ENCODE data around the gene HDGFL2. TPM values are rescaled to one million over a fixed set of nuclear protein-coding genes. Genes with fewer than 3 reads are reported as not detected.

Gene HDGFL2
- total RNA-seq, 1 experiment from 2014 or later, result 71.4 TPM

DNA sequence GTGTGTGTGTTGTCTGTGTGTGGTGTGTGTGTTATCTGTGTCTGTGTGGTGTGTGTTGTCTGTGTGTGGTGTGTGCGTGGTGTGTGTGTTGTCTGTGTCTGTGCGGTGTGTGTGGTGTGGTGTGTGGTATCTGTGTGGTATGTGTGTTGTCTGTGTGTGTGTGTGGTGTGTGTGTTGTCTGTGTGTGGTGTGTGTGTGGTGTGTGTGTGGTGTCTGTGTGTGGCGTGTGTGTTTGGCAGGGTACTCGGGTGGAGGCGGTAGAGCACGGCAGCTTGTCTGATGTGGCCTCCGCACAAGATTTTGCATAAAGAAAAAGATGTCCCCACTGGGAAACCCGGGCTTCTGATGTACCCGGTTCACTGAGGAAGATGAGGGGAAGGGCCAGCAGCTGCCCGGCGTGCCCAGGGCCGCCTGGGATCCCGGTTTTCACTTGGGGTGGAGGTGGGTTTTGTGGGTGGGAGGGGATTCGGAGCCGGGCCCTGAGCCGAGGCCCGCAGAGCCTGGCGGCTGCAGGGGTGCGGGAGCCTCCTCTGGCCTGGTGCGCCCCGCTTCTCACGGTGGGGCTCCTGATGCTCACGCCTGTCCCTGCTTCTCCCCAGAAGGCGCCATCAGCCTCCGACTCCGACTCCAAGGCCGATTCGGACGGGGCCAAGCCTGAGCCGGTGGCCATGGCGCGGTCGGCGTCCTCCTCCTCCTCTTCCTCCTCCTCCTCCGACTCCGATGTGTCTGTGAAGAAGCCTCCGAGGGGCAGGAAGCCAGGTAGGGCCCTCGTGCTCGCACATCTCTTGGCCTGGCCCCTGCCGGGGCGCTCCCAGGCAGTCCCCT is 21.2 kb downstream of the HDGFL2 start:
- Histone ChIP-seq H3K27me3 (replicated peaks) (no peaks in the 10 kb centered on the region), H3K4me3 (no peak overlapping the region), H3K9me3 (replicated peaks) (no peaks in the 10 kb centered on the region), H3K4me1 (replicated peaks) (no peaks in the 10 kb centered on the region), H3K27ac (no peak overlapping the region), H3K36me3 (peaks cover 83% of the 10 kb centered on the region)
- DNase-seq (ENCODE audit: low read depth in 1 of 2, low spot score in 2 of 2), result no peak

DNA sequence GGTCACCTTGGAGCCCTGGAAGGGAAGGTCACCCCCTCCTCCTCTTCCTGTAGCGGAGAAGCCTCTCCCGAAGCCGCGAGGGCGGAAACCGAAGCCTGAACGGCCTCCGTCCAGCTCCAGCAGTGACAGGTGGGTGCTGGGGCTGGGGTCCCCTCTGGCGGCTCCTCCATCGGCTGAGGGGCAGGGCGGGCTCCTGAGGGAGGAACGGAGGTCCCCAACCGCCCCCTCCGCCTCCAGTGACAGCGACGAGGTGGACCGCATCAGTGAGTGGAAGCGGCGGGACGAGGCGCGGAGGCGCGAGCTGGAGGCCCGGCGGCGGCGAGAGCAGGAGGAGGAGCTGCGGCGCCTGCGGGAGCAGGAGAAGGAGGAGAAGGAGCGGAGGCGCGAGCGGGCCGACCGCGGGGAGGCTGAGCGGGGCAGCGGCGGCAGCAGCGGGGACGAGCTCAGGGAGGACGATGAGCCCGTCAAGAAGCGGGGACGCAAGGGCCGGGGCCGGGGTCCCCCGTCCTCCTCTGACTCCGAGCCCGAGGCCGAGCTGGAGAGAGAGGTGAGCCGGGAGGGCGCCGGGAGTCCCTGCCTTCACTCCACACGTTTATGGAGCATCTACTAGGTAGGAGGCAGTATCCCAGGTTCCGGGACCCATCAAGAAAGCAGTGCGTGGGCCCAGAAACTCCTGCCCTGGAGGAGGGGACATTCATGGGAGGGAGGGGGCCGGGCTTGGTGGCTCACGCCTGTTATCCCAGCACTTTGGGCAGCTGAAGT is 22.0 kb downstream of the HDGFL2 start:
- Histone ChIP-seq H3K27ac (no peak overlapping the region), H3K4me3 (no peak overlapping the region), H3K36me3 (peaks cover 85% of the 10 kb centered on the region), H3K9me3 (replicated peaks) (no peaks in the 10 kb centered on the region), H3K4me1 (replicated peaks) (no peaks in the 10 kb centered on the region), H3K27me3 (replicated peaks) (no peaks in the 10 kb centered on the region)
- peak in 1 of 2 experiments; percentile 47 for DNase-seq (ENCODE audit: low read depth in 1 of 2, low spot score in 2 of 2)

DNA sequence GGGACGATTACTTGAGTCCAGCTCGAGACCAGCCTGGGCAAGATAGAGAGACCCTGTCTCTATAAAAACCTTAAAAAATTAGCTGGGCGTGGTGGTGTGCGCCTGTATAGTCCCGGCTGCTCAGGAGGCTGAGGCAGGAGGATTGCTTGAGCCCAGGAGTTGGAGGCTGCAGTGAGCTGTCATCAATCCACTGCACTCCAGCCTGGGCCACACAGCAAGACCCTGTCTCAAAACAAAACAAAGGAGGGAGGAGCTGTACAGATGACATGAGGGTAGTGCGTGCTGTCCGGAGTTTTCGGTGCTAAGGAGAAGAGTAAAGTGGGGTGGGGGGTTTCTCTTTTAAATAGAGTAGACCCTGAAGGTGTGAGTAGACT is 22.6 kb downstream of the HDGFL2 start:
- H3K27me3 ChIP-seq (replicated peaks), result no peaks in the 10 kb centered on the region
- no peak overlapping the region for H3K27ac ChIP-seq
- H3K4me1 ChIP-seq (replicated peaks), result no peaks in the 10 kb centered on the region
- no peak for DNase-seq (ENCODE audit: low read depth in 1 of 2, low spot score in 2 of 2)
- H3K9me3 ChIP-seq (replicated peaks), result no peaks in the 10 kb centered on the region
- no peak overlapping the region for H3K4me3 ChIP-seq
- H3K36me3 ChIP-seq, result peaks cover 81% of the 10 kb centered on the region

DNA sequence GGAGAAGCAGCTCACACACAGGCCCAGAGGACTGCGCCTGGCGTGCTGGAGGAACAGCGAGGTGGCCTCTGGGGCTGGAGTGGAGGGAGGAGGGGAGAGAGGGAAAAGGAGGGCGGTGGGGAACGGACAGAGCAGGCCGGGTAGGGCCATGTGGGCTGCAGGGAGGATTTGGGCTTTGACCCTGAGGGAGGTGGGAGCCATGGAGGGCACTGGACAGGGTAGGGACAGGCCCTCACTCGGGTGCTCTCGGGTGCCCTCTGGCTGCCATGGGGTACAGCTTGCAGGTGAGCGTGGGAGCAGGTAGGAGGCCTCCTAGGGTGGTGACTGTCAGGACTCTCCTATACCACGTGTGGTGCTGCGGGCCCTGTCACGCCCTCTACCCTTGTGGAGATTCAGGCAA is 23.4 kb downstream of the HDGFL2 start:
- H3K27me3 ChIP-seq (replicated peaks), result no peaks in the 10 kb centered on the region
- H3K27ac ChIP-seq, result no peak overlapping the region
- H3K36me3 ChIP-seq, result peaks cover 77% of the 10 kb centered on the region
- H3K9me3 ChIP-seq (replicated peaks), result no peaks in the 10 kb centered on the region
- H3K4me3 ChIP-seq, result no peak overlapping the region
- no peak for DNase-seq (ENCODE audit: low read depth in 1 of 2, low spot score in 2 of 2)
- H3K4me1 ChIP-seq (replicated peaks), result no peaks in the 10 kb centered on the region

DNA sequence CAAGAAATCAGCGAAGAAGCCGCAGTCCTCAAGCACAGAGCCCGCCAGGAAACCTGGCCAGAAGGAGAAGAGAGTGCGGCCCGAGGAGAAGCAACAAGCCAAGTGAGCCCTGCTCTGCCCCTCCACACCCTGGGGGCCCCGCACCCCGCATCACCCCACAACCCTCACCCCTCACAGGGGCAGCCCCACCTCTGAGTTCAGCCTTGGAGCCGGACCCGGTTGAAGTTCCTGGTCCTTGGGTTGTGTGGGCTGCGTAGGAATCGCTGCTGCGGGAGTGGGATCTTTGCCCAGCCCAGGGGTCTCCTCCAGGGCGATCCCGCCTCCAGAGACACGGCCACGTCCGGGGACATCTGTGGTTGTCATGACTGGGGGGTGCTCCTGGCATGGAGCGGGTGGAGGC is 24.2 kb downstream of the HDGFL2 start:
- Histone ChIP-seq H3K4me3 (no peak overlapping the region), H3K27me3 (replicated peaks) (no peaks in the 10 kb centered on the region), H3K4me1 (replicated peaks) (no peaks in the 10 kb centered on the region), H3K36me3 (peaks cover 76% of the 10 kb centered on the region), H3K9me3 (replicated peaks) (no peaks in the 10 kb centered on the region), H3K27ac (no peak overlapping the region)
- no peak for DNase-seq (ENCODE audit: low read depth in 1 of 2, low spot score in 2 of 2)

DNA sequence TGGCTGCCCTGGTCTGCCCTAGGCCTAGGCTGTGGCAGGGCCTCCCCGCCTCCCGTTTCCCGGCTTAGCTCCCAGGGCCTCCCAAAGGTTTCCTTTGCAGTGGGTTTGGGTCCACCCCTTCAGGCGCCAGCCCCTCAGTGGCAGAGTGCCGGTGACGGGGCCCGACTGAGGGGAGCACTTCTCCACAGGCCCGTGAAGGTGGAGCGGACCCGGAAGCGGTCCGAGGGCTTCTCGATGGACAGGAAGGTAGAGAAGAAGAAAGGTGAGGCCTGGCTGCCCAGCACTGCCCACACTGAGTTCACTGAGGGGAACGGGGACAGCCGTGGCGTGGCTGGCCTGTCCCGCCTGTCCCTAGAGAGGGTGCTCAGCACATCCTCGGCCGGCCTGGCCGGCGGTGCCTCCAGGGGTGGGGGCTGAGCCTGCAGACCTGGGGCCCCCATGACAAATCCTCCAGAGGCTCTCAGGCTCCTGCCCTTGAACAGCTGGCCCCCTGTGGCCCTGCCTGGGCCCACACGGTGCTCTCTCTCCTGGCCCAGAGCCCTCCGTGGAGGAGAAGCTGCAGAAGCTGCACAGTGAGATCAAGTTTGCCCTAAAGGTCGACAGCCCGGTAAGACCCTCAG is 25.8 kb downstream of the HDGFL2 start:
- Histone ChIP-seq H3K4me1 (replicated peaks) (no peaks in the 10 kb centered on the region), H3K27ac (no peak overlapping the region), H3K4me3 (no peak overlapping the region), H3K27me3 (replicated peaks) (no peaks in the 10 kb centered on the region), H3K9me3 (replicated peaks) (no peaks in the 10 kb centered on the region), H3K36me3 (peaks cover 73% of the 10 kb centered on the region)
- peak in 1 of 2 experiments; percentile 43 for DNase-seq (ENCODE audit: low read depth in 1 of 2, low spot score in 2 of 2)

DNA sequence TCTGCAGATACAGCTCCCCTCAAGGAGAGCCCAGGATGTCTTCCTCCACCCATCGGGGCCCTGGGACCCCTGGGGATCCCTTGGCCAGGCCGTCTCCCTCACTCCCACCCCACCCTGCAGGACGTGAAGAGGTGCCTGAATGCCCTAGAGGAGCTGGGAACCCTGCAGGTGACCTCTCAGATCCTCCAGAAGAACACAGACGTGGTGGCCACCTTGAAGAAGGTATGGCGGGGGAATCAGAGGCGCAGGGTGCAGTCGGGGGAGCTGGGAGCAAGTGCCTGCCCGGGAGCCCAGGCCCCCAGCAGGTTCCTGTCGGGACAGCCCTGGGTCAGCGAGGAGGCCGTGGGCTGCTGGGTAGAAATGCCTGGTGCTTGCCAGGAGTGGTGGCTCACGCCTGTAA is 26.6 kb downstream of the HDGFL2 start:
- Histone ChIP-seq H3K36me3 (peaks cover 68% of the 10 kb centered on the region), H3K27me3 (replicated peaks) (no peaks in the 10 kb centered on the region), H3K4me1 (replicated peaks) (no peaks in the 10 kb centered on the region), H3K27ac (no peak overlapping the region), H3K9me3 (replicated peaks) (no peaks in the 10 kb centered on the region), H3K4me3 (no peak overlapping the region)
- no peak for DNase-seq (ENCODE audit: low read depth in 1 of 2, low spot score in 2 of 2)

DNA sequence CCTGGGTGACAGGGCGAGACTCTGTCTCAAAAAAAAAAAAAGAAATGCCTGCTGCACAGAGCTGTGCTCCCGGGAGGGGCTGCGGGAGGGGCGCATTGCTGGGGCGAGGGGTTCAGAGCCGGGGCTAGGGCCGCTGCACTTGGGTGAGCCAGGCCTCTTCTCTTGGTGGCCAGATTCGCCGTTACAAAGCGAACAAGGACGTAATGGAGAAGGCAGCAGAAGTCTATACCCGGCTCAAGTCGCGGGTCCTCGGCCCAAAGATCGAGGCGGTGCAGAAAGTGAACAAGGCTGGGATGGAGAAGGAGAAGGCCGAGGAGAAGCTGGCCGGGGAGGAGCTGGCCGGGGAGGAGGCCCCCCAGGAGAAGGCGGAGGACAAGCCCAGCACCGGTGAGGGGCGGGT is 27.2 kb downstream of the HDGFL2 start:
- no peaks in the 10 kb centered on the region for H3K4me1 ChIP-seq (replicated peaks)
- H3K27me3 ChIP-seq (replicated peaks), result no peaks in the 10 kb centered on the region
- H3K36me3 ChIP-seq, result peaks cover 61% of the 10 kb centered on the region
- H3K9me3 ChIP-seq (replicated peaks), result no peaks in the 10 kb centered on the region
- H3K4me3 ChIP-seq, result no peak overlapping the region
- H3K27ac ChIP-seq, result no peak overlapping the region
- DNase-seq (ENCODE audit: low read depth in 1 of 2, low spot score in 2 of 2), result no peak

DNA sequence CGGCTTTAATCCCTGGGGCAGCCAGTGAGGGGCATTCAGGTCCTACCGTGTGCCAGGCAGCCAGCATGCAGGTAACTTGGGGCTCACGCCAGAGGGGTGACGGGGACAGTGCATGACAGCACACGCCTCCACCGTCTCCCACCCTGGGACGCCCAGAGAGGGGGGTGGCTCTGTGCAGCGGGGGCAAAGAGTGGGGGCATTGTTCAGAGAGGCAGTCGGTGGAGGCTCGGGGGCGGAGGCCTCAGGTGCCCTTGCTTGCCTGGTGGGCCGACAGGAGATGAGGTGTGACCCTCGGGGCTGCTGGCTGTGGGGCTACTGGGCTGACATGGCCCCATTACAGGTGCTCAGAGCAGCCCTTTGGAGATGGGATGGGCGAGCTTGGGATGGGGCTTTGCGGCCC is 27.8 kb downstream of the HDGFL2 start:
- no peaks in the 10 kb centered on the region for H3K4me1 ChIP-seq (replicated peaks)
- no peak for DNase-seq (ENCODE audit: low read depth in 1 of 2, low spot score in 2 of 2)
- no peak overlapping the region for H3K4me3 ChIP-seq
- no peaks in the 10 kb centered on the region for H3K27me3 ChIP-seq (replicated peaks)
- H3K36me3 ChIP-seq, result peaks cover 62% of the 10 kb centered on the region
- H3K27ac ChIP-seq, result no peak overlapping the region
- H3K9me3 ChIP-seq (replicated peaks), result no peaks in the 10 kb centered on the region

DNA sequence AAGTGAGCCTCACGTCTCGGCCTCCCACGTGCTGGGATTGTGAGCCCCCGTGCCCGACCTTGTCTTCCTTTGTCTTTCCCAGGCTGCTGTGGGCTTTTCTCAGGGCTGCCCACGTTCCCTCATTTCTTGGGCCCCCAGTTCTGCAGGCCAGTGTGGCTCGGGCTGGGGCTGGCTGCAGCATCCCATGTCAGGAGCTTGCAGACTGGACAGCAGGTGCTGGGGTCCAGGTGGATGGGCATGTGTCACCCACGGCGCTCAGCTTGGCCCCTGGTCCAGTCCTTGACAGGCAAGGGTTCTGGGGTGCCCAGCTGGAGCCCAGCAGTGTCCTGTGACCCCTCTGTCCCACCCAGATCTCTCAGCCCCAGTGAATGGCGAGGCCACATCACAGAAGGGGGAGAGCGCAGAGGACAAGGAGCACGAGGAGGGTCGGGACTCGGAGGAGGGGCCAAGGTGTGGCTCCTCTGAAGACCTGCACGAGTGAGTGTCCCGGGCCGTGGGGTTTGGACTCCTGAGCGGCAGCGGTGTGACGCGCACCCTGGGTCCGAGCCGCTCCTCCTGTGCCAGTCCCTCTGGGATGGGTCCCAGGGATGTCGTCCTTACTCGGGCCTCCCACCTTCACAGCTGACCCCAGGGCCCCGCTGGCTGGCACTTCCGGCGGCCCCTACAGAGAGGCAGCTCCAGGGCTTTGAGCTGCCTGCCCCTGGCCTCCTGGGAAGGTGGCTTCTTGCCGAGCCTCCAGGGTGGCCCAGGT is 28.9 kb downstream of the HDGFL2 start:
- Histone ChIP-seq H3K9me3 (replicated peaks) (no peaks in the 10 kb centered on the region), H3K4me3 (no peak overlapping the region), H3K36me3 (peaks cover 65% of the 10 kb centered on the region), H3K27ac (no peak overlapping the region), H3K4me1 (replicated peaks) (peaks cover 2% of the 10 kb centered on the region), H3K27me3 (replicated peaks) (no peaks in the 10 kb centered on the region)
- DNase-seq (ENCODE audit: low read depth in 1 of 2, low spot score in 2 of 2), result no peak

DNA sequence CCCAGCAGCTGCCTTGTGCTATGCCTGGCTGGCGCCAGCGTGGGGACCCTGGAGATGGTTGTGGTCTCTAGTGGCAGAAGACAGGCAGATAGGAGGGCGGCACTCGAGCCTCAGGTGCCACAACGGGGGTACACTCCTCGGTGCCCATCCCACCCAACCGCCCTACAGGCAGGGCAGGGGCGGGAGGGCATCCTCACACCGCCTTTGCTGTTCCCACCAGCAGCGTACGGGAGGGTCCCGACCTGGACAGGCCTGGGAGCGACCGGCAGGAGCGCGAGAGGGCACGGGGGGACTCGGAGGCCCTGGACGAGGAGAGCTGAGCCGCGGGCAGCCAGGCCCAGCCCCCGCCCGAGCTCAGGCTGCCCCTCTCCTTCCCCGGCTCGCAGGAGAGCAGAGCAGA is 29.6 kb downstream of the HDGFL2 start:
- Histone ChIP-seq H3K4me3 (no peak overlapping the region), H3K4me1 (replicated peaks) (peaks cover 9% of the 10 kb centered on the region), H3K27ac (no peak overlapping the region), H3K27me3 (replicated peaks) (no peaks in the 10 kb centered on the region), H3K36me3 (peaks cover 68% of the 10 kb centered on the region), H3K9me3 (replicated peaks) (no peaks in the 10 kb centered on the region)
- no peak for DNase-seq (ENCODE audit: low read depth in 1 of 2, low spot score in 2 of 2)

DNA sequence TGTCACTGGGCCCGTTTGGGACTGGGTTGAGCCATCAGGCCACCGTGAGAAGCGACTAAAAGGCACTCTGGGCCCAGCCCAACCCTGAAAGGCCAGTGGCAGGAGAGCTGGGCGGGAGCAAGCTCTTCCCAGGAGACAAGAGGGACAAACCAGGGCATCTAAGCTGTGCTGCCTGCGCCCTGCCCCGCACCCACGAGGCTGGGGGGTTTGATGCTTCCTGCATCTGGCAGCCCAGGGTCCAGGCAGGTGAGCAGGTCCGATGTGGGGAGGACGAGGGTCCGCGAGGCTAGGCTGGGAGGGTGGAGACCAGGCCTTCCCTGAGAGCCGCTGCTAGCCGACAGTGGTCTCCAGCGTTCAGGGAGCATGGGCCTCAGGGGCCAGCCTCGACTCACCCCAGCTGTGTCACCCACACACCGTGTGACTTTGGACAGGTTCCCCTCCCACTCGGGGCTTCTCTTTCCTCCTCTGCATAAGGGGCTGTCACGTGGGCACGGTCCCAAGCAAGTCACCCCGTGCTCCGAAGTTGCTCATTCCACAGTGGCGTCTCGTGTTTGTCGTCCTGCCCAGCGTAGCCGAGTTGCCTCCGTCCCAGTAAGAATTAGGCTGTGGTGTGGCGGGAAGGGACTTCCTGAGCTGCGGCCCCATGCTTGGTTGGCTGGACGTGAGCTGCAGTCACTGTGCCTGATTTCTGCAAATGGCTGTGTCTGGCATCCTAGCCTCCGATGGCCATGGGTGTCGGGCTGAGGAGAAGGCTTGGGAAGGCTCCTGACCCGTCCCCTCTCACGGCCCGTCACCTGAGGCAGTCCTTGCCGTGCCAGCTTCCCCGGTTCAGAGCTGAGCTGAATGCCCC is 30.4 kb downstream of the HDGFL2 start:
- peaks cover 15% of the 10 kb centered on the region for H3K4me1 ChIP-seq (replicated peaks)
- no peaks in the 10 kb centered on the region for H3K27me3 ChIP-seq (replicated peaks)
- no peaks in the 10 kb centered on the region for H3K9me3 ChIP-seq (replicated peaks)
- peaks cover 68% of the 10 kb centered on the region for H3K36me3 ChIP-seq
- no peak for DNase-seq (ENCODE audit: low read depth in 1 of 2, low spot score in 2 of 2)
- H3K4me3 ChIP-seq, result no peak overlapping the region
- no peak overlapping the region for H3K27ac ChIP-seq
